ENCODE data around the gene AGBL1.

The AGBL1 gene

GRCh38 chr15:86077070-86077469 is 2.6 kb upstream of the AGBL1 start:
- no peak for DNase-seq (ENCODE audit: low read depth in 2 of 2)
- TF ChIP-seq, protein P1, sequence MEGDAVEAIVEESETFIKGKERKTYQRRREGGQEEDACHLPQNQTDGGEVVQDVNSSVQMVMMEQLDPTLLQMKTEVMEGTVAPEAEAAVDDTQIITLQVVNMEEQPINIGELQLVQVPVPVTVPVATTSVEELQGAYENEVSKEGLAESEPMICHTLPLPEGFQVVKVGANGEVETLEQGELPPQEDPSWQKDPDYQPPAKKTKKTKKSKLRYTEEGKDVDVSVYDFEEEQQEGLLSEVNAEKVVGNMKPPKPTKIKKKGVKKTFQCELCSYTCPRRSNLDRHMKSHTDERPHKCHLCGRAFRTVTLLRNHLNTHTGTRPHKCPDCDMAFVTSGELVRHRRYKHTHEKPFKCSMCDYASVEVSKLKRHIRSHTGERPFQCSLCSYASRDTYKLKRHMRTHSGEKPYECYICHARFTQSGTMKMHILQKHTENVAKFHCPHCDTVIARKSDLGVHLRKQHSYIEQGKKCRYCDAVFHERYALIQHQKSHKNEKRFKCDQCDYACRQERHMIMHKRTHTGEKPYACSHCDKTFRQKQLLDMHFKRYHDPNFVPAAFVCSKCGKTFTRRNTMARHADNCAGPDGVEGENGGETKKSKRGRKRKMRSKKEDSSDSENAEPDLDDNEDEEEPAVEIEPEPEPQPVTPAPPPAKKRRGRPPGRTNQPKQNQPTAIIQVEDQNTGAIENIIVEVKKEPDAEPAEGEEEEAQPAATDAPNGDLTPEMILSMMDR (IDR thresholded peaks at IDR 0.05; ENCODE audit: low read depth, low read length) = no peak
- no peak overlapping the region for H3K4me3 ChIP-seq (replicated peaks in 1 of 2; ENCODE audit: low read depth in 2 of 2, low read length in 2 of 2)

DNA sequence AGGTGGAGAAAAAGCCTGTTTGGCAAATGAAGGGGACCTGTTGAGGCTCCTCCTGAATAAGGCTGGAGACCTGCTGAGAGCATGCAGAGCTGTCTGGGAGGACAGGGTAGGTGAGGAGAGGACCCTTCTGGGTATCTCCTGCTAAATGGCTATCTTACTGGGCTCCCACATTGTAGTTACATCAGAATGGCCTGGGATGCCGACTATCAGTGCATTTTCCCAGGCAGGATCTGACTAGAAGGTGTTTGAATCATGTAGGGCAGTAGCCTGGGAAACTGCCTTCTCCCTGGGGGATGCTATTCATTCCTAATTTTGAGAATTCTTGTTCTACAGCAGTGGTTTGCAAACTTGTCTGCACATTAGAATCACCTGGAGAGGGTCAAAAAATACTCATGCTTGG is 631 bp downstream of the AGBL1 start:
- TF ChIP-seq, protein P1 (IDR thresholded peaks at IDR 0.05; ENCODE audit: low read depth, low read length) = no peak
- H3K4me3 ChIP-seq (replicated peaks in 1 of 2; ENCODE audit: low read depth in 2 of 2, low read length in 2 of 2) = no peak overlapping the region
- no peak for DNase-seq (ENCODE audit: low read depth in 2 of 2)

- DNase-seq (ENCODE audit: low read depth in 2 of 2) = no peak
- TF ChIP-seq, protein P1 (IDR thresholded peaks at IDR 0.05; ENCODE audit: low read depth, low read length) = no peak
- H3K4me3 ChIP-seq (replicated peaks in 1 of 2; ENCODE audit: low read depth in 2 of 2, low read length in 2 of 2) = no peak overlapping the region
Measured at GRCh38 chr15:86082619-86083380, 3.1 kb downstream of the AGBL1 start.

- TF ChIP-seq, protein P1 (IDR thresholded peaks at IDR 0.05; ENCODE audit: low read depth, low read length) = no peak
- no peak for DNase-seq (ENCODE audit: low read depth in 2 of 2)
Measured at GRCh38 chr15:86087808-86088207, 8.1 kb downstream of the AGBL1 start.

DNA sequence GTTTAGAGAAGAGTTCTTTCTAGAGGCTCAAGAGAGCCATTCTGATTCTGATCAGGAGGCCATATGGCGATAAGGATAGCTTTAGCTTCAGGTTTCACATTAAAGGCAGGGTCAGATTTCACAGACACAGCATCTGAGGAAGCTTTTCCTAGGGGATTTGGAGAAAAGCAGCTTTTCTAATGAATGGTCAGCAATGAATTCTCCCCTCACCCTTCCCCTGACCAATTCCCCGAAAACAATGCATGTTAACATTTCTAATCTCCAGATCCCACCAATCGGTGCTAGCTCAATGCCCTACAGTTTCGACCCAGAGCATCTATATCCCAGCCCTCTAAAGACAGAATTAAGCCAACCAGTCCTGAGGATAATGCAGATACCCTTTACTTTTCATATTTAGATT is 9.8 kb downstream of the AGBL1 start:
- H3K4me3 ChIP-seq (replicated peaks in 1 of 2; ENCODE audit: low read depth in 2 of 2, low read length in 2 of 2) = no peak overlapping the region
- TF ChIP-seq, protein P1 (IDR thresholded peaks at IDR 0.05; ENCODE audit: low read depth, low read length) = no peak
- DNase-seq (ENCODE audit: low read depth in 2 of 2) = no peak

More at GRCh38 chr15:86087808-86088207, 8.1 kb downstream of the AGBL1 start:
- H3K4me3 ChIP-seq (replicated peaks in 1 of 2; ENCODE audit: low read depth in 2 of 2, low read length in 2 of 2) = no peak overlapping the region

DNA sequence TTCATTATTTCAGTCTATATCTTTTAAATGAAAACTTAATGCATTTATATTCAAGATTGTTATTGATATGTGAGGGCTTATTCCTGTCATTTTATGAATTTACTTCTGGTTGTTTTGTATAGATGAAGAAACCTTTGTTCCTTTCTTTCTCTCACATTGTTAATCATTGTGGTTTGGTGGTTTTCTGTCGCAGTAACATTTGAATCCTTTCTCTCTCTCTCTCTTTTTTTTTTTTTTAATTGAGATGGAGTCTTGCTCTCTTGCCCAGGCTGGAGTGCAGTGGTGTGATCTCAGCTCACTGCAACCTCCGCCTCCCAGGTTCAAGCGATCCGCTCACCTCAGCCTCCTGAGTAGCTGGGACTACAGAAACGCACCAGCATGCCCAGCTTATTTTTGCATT is 22.1 kb downstream of the AGBL1 start:
- TF ChIP-seq, protein P1 (IDR thresholded peaks at IDR 0.05; ENCODE audit: low read depth, low read length) = no peak
- H3K4me3 ChIP-seq (replicated peaks in 1 of 2; ENCODE audit: low read depth in 2 of 2, low read length in 2 of 2) = no peak overlapping the region
- DNase-seq (ENCODE audit: low read depth in 2 of 2) = no peak

DNA sequence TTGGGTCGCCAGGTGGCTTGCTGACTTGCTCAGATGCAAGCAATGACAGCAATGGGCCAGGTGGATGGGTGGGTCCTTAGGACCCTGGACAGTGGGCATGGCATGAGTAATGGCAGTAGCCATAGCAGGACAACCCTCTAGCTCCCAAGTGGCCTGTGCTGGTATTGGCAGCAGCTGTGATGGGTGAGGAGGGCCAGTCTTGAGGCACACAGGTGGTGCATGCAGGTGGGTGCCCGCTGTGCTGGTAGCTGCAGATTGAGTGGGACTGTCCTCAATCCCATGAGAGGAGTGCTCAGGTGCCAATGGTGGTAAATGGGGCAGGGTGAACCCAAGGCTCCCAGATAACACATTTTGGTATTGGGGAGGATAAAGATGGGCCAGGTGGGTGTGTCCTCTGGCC is 24.2 kb downstream of the AGBL1 start:
- no peak overlapping the region for H3K4me3 ChIP-seq (replicated peaks in 1 of 2; ENCODE audit: low read depth in 2 of 2, low read length in 2 of 2)
- DNase-seq (ENCODE audit: low read depth in 2 of 2) = no peak

More for the DNA sequence above, 24.2 kb downstream of the AGBL1 start:
- TF ChIP-seq, protein P1 (IDR thresholded peaks at IDR 0.05; ENCODE audit: low read depth, low read length) = no peak
